OCI-LY1 (cell line): ENCODE data around the gene SLC9A8.

Source experiments
- EZH2 ChIP-seq: fragments of 200-600 bp; sonication (generic), shearing (Covaris generic); IDR thresholded peaks from 2 replicates; pipeline ENCODE4 v1.8.0; 2017; ENCODE audit warnings: borderline replicate concordance, mixed run types, mild to moderate bottlenecking, antibody characterized with exemption, low read length, moderate library complexity, mixed read lengths
- TF ChIP-seq, protein P1 (sequence below): fragments of 200-600 bp; sonication (generic), shearing (Covaris generic); IDR thresholded peaks from 2 replicates; pipeline ENCODE4 v1.5.1; 2017; ENCODE audit warnings: mild to moderate bottlenecking, antibody characterized with exemption, low read length, moderate library complexity, mixed read lengths

DNA sequence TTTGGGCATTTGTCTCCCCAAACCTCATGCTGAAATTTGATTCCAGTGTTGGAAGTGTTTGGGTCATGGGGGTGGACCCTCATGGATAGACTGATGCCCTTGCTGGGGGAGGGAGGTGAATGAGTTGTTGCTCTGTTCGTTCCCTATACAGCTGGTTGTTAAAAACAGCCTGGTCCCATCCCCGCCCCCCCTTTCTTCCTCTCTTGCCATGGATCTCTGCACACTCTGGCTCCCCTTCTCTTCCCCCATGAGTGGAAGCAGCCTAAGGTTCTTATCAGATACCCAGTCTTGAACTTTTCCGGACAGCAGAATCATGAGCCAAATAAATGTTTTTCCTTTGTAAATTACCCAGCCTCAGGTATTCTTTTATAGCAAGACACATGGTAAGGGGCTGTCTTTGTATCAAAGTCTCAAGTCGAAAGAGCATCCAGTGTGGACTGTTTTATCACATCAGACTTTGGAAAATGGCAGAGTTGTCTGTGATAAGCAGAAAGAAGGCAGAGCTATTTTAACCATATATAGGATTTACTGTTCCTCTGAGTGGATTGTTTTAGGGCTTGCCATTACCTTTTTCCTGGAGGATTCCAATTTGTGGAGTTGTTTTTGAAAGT is 31.2 kb downstream of the SLC9A8 start:
- TF ChIP-seq, protein P1, sequence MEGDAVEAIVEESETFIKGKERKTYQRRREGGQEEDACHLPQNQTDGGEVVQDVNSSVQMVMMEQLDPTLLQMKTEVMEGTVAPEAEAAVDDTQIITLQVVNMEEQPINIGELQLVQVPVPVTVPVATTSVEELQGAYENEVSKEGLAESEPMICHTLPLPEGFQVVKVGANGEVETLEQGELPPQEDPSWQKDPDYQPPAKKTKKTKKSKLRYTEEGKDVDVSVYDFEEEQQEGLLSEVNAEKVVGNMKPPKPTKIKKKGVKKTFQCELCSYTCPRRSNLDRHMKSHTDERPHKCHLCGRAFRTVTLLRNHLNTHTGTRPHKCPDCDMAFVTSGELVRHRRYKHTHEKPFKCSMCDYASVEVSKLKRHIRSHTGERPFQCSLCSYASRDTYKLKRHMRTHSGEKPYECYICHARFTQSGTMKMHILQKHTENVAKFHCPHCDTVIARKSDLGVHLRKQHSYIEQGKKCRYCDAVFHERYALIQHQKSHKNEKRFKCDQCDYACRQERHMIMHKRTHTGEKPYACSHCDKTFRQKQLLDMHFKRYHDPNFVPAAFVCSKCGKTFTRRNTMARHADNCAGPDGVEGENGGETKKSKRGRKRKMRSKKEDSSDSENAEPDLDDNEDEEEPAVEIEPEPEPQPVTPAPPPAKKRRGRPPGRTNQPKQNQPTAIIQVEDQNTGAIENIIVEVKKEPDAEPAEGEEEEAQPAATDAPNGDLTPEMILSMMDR: no peak
- TF ChIP-seq EZH2: no peak
